ENCODE measurements around the gene WDR17.

The WDR17 gene

DNA sequence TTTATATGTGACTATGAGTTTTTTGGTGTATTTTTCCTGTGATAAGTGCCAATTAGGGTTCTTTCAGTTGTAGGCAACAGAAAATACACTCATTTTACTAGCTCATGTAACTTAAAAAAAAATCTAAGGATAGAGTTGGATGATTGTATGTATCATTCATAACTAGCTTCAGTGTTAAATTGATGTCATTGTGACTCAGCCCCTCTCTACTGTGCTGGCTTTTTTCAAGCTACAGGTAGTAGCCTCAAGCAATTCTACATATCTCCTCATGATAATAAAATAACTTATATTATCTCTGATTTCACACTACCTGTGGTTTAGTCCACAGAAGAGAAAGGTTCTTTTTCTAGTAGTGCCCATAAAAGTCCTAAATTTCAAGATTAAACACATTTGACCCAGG lies 11.9 kb downstream of the WDR17 start:
- TF ChIP-seq EP300 (IDR thresholded peaks at IDR 0.05; ENCODE audit: borderline replicate concordance) (no peak), TCF12 (IDR thresholded peaks at IDR 0.05; ENCODE audit: low read depth) (no peak), CEBPB (IDR thresholded peaks at IDR 0.05) (no peak)

DNA sequence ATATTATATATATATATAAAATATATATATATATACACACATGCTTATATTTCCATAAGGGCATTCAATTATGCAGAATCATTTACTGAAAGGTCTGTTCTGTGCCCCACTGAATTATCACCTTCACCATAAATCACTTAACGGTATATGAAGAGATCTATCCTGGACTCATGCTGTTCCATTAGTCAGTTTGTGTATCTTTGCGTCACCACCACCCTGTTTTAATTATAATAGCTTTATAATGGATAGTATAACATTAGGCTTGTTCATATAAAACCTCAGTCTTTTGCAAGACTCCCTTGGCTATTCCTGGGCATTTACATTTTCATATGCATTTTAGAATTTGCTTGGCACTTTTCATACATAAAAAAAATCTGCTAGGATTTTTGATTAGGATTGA lies 19.1 kb downstream of the WDR17 start:
- TF ChIP-seq CREB1 (IDR thresholded peaks at IDR 0.05; ENCODE audit: low read depth) (no peak), EP300 (IDR thresholded peaks at IDR 0.05; ENCODE audit: borderline replicate concordance) (no peak), ZBTB7A (IDR thresholded peaks at IDR 0.05; ENCODE audit: low read depth) (no peak), RAD21 (IDR thresholded peaks at IDR 0.05; ENCODE audit: low read depth) (no peak), USF1 (IDR thresholded peaks at IDR 0.05) (no peak), REST (IDR thresholded peaks at IDR 0.05; ENCODE audit: low read depth) (no peak), TEAD4 (IDR thresholded peaks at IDR 0.05) (no peak), TAF1 (IDR thresholded peaks at IDR 0.05; ENCODE audit: low read depth) (no peak), CEBPB (IDR thresholded peaks at IDR 0.05) (no peak), YY1 (IDR thresholded peaks at IDR 0.05; ENCODE audit: low read depth) (no peak), EGR1 (IDR thresholded peaks at IDR 0.05) (no peak), FOXM1 (IDR thresholded peaks at IDR 0.05; ENCODE audit: borderline replicate concordance, low read depth) (no peak), TCF12 (IDR thresholded peaks at IDR 0.05; ENCODE audit: low read depth) (no peak), NFIC (IDR thresholded peaks at IDR 0.05) (no peak)
- TF ChIP-seq, protein P1, sequence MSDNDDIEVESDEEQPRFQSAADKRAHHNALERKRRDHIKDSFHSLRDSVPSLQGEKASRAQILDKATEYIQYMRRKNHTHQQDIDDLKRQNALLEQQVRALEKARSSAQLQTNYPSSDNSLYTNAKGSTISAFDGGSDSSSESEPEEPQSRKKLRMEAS (IDR thresholded peaks at IDR 0.05), result no peak

DNA sequence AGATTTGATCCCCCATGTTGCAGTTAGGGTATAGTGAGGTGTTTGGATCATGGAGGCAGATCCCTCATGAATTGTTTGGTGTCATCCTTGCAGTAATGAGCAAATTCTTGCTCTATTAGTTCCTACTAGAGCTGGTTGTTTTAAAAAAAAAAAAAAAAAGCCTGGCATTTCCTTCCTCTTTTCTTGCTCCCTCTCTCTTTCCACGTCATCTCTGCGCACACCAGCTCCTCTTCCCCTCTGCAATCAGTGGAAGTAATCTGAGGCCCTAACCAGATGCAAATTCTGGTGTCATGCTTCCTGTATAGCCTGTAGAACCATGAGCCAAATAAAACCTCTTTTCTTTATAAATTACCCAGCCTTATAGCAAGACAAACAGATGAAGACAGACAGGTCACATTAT lies 24.5 kb downstream of the WDR17 start:
- TF ChIP-seq ZBTB7A (IDR thresholded peaks at IDR 0.05; ENCODE audit: low read depth), result no peak
- TF ChIP-seq TEAD4 (IDR thresholded peaks at IDR 0.05), result no peak
- no peak for TF ChIP-seq YY1 (IDR thresholded peaks at IDR 0.05; ENCODE audit: low read depth)
- no peak for TF ChIP-seq CEBPB (IDR thresholded peaks at IDR 0.05)
- no peak for TF ChIP-seq FOXM1 (IDR thresholded peaks at IDR 0.05; ENCODE audit: borderline replicate concordance, low read depth)
- TF ChIP-seq REST (IDR thresholded peaks at IDR 0.05; ENCODE audit: low read depth), result no peak
- no peak for TF ChIP-seq CREB1 (IDR thresholded peaks at IDR 0.05; ENCODE audit: low read depth)
- TF ChIP-seq, protein P1 (IDR thresholded peaks at IDR 0.05), result no peak
- no peak for TF ChIP-seq EGR1 (IDR thresholded peaks at IDR 0.05)
- no peak for TF ChIP-seq TCF12 (IDR thresholded peaks at IDR 0.05; ENCODE audit: low read depth)
- no peak for TF ChIP-seq TAF1 (IDR thresholded peaks at IDR 0.05; ENCODE audit: low read depth)
- TF ChIP-seq RAD21 (IDR thresholded peaks at IDR 0.05; ENCODE audit: low read depth), result no peak
- TF ChIP-seq EP300 (IDR thresholded peaks at IDR 0.05; ENCODE audit: borderline replicate concordance), result no peak
- no peak for TF ChIP-seq USF1 (IDR thresholded peaks at IDR 0.05)
- no peak for TF ChIP-seq NFIC (IDR thresholded peaks at IDR 0.05)

DNA sequence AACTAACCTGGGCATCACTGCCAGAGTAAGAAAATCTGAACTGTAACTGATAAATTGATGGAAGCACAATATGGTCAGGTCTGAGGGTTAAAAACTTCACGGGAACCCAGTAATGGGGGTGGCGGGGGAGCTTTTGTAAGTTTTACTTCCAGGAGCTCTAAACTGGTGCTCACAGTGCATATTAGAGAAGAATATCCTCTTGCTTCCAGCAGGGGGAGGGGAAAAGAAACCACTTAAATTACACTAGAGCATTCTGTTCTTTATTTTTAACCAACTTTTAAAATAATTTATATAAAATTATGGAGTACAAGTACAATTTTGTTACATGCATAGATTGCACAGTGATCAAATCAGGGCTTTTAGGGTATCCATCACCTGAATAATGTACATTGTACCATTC lies 33.7 kb downstream of the WDR17 start:
- no peak for TF ChIP-seq EP300 (IDR thresholded peaks at IDR 0.05; ENCODE audit: borderline replicate concordance)
- no peak for TF ChIP-seq EGR1 (IDR thresholded peaks at IDR 0.05)
- no peak for TF ChIP-seq USF1 (IDR thresholded peaks at IDR 0.05)
- no peak for TF ChIP-seq TAF1 (IDR thresholded peaks at IDR 0.05; ENCODE audit: low read depth)
- no peak for TF ChIP-seq TEAD4 (IDR thresholded peaks at IDR 0.05)
- TF ChIP-seq NFIC (IDR thresholded peaks at IDR 0.05), result no peak
- no peak for TF ChIP-seq YY1 (IDR thresholded peaks at IDR 0.05; ENCODE audit: low read depth)
- no peak for TF ChIP-seq RAD21 (IDR thresholded peaks at IDR 0.05; ENCODE audit: low read depth)
- no peak for TF ChIP-seq REST (IDR thresholded peaks at IDR 0.05; ENCODE audit: low read depth)

Data from Ishikawa (cell line).